Testis (tissue), 2 donors: ENCODE data around the gene TCF12.

ENCODE experiments used
- CTCF ChIP-seq, 3 experiments: fragments of 450-650 bp in 2 of 3; fragments of 200-600 bp in 1 of 3; sonication (generic) in 1 of 3; IDR thresholded peaks; one replicate each; pipeline ENCODE4 v1.5.1; 2016 to 2019; ENCODE audit warnings: antibody characterized with exemption in 3 of 3, mild to moderate bottlenecking in 2 of 3, moderate library complexity in 1 of 3
- POLR2A ChIP-seq: fragments of 450-650 bp; IDR thresholded peaks from one replicate; pipeline ENCODE4 v1.6.1; 2017; ENCODE audit warnings: antibody characterized with exemption, mild to moderate bottlenecking, moderate library complexity

- TF ChIP-seq CTCF (IDR thresholded peaks at IDR 0.05): no peak
- TF ChIP-seq POLR2A: no peak
Observed at GRCh38 chr15:57290826-57291225, 372.4 kb downstream of the TCF12 start.
